CD4-positive, alpha-beta T cell treated with Interleukin-10 for 1 hour (primary cell): ENCODE results near the gene SFTPA1.
"Not testable (repeated sequence)": the region's sequence is repeated elsewhere in the genome, so short reads cannot be mapped to it uniquely, and the experiment has no call there.

ENCODE experiments used
- DNase-seq: peaks from one replicate; pipeline ENCODE4 v3.0.0-alpha.2; 2020

The SFTPA1 gene

GRCh38 chr10:79611193-79611976, 646 bp downstream of the SFTPA1 start:
- DNase-seq = not testable (repeated sequence)

GRCh38 chr10:79615577-79615976, 4.8 kb downstream of the SFTPA1 start:
- no peak for DNase-seq

DNA sequence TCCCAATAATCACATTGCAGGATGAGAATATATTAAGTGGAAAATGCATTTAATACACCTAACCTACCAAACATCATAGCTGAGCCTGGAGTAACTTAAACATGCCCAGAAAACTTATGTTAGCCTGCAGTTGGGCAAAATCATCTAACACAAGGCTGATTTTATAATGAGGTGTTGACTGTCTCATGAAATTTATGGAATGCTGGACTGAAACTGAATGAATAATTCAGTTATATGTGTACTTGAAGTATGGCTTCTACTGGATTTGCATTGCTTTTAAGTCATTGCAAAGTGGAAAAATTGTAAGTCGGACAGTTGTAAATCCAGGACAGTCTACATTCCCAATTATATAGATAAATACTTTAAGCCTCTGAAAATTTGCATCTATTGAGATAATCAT, 5.4 kb downstream of the SFTPA1 start:
- no peak for DNase-seq

- DNase-seq = not testable (repeated sequence)
Measured at GRCh38 chr10:79623663-79624062, 12.9 kb downstream of the SFTPA1 start.

GRCh38 chr10:79627075-79627474, 16.3 kb downstream of the SFTPA1 start:
- DNase-seq = no peak

- DNase-seq = no peak
Measured at GRCh38 chr10:79628083-79628482, 17.3 kb downstream of the SFTPA1 start.

DNA sequence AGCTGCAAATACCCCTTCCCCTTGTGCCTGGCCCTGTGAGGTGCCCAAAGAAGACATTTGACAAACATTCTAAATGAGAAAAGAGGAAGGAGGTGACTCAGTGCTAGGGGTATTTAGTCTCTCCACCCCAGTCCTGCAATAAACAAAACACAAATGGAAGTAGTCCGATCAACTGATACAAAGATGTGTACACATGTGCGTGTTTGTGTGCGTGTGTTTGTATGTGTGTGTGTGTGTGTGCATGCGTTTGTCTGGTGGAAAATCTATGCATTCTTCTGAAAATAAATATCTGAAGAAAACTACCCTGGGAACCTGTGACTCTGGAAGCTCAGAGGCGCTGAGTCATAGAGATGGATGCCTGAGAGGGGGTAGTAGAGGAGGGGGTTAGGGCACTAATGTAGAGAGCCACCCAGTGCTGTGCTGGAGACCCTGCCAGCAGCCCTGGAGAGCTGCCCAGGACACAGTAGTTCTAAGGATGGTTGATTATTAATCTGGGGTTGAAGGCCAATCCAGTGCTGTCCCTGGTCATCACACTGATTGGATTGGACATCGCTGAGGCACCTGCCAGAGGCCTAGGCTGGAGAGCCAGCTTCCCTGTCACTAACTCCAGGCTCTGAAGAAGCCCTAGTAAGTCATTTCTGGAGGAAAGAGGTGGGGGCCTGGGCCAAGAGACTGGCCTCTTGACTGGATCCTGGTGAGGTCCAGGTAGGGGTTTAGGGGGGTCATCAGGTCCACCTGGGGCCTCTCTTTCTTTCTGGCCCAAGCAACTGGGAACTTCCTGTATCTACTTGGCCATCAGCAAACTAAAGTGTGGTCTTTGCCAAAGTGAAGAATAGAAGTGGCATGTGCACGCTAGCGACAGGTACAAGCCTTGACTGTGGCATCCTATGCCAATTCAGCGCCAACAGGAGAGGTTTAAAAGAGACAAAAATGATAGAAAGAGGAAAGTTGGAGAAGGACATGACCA, 18.5 kb downstream of the SFTPA1 start:
- DNase-seq = no peak

- DNase-seq = no peak
Measured at GRCh38 chr10:79629955-79630327, 19.2 kb downstream of the SFTPA1 start.

DNA sequence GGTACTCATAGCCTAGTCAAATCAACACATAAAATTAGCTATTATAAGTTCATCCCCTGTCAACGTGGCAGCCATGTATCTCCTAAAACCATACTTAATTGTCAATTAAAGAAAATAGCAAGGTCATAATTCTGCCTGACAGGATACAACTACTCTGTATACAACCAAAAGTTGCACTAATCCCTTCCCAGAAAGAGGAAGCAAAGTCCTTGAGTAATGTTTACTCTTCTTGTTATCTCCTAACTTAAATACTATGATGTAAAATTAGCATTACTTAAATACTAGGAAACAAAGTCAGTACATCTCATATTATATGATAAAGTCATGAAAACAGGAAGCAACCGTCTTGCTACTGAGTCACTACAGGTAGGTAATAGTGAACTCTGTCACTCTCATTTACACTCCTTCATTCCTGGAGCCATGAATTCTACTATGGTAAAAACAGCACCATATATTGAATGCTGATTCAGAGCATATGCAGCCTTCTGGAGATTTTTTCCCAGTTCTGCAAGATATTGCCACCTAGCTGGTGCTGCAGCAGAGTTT, 26.0 kb downstream of the SFTPA1 start:
- DNase-seq = not testable (repeated sequence)

DNA sequence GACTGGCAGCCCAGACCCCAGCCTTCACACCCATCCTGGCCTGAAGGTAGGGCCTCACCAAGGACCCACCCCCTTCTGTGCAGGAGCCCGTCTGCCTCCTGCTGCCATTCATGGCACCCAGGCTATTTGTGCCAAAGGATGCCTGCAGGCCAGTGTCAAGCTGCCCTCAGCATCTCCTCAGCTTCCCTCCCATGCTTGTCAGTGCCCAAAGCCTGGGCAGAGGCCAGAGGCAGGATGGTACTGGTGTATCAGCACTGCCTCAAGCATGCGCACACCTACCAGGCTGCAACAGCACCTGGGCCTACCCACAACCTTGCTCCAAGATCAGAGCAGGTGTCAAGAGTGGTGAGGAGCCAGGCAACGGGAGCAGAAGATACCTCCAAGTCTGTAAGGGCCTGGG, 27.6 kb downstream of the SFTPA1 start:
- no peak for DNase-seq

DNA sequence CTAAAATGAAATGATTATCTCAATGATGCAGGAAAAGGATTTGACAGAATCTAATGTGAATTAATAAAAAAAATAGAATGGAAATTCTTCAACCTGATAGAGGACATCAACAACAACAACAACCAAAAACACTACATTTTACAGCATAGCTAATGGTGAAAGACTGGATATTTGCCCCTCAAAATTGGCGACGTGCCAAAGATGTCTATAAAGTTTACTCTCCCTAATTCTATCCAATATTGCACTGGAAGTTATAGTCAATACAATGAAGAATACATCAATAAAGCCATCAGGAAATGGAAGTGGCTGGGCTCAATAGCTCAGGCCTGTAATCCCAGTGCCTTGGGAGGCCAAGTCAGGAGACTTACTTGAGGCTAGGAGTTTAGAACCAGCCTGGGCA, 42.0 kb downstream of the SFTPA1 start:
- DNase-seq = not testable (repeated sequence)

- DNase-seq = not testable (repeated sequence)
Measured at GRCh38 chr10:79663287-79663686, 52.5 kb downstream of the SFTPA1 start.

DNA sequence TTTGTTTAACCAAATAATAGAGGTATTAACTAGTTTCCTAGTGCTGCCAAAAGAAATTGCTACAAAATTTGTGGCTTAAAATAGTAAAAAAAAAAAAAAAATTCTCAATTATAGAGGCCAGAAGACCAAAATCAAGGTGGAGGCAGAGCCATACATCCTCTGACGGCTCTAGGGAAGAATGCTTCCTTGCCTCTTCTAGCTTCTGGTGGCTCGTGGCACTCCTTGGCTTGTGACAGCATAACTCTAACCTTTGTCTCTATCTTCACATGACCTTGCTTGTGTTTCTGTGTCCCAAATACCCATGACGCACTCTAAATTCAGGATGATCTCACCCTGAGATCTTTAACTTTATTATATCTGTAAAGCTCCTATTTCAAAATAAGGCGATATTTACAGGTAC, 53.9 kb downstream of the SFTPA1 start:
- DNase-seq = not testable (repeated sequence)
